ENCODE data around the gene KLF15.
"Not testable (repeated sequence)": the region's sequence is repeated elsewhere in the genome, so short reads cannot be mapped to it uniquely, and the experiment has no call there.

Gene KLF15

DNA sequence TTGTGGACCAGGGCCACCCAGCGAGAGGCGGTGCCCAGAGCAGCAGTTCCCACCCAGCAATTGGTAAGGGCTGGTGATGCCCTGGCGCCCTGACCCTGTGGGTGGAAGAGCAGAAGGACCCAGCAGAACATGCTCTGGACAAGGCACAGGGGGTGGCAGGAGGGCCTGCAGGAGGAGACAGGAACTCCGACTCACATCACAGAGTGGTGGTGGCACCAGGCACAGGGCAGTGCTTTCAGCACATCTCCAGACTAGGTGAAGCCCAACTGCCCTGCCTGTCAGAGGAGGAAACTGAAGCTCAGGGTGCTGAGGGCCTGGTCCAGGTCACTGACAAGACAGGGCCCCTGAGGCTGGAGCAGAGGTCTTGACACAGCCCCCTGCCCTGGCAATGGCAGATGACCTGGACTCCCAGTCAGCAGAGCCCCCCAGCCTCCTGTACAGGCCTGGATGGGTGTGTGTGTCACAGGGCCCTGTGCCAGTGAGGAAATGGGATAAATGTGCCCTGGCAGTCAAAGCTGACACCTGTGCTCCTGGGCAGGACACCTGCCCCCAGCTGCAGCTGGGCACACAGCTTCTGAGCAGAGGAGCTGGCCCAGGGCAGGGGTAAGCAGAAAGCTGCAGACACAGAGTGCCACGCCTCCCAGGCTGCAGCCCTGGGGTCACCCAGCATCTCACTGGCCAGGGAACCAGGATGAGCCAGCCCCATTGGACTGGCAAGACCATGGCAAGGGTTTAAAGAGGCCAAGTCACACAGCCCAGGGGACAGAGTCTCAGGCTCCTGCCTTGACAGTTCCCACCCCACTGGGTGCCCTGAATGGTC lies 11.4 kb downstream of the KLF15 start:
- no peak for DNase-seq

DNA sequence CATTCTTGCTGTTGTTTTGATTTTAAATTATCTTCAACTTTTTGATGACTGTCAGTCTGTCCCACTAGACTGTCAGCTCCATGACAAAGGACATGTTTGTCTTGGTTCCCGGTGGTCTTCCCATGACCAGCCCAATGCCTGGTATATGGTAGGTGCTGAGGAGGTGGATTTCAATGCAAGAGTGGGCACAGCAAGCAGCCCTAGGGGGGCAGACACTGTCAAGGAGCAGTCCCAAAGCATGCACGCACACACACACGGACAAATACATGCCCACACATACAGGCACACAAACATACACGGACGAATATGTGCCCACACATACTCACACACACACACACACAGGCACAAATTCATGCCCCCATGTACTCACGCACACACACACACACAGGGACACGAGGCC lies 12.0 kb downstream of the KLF15 start:
- DNase-seq = no peak

DNA sequence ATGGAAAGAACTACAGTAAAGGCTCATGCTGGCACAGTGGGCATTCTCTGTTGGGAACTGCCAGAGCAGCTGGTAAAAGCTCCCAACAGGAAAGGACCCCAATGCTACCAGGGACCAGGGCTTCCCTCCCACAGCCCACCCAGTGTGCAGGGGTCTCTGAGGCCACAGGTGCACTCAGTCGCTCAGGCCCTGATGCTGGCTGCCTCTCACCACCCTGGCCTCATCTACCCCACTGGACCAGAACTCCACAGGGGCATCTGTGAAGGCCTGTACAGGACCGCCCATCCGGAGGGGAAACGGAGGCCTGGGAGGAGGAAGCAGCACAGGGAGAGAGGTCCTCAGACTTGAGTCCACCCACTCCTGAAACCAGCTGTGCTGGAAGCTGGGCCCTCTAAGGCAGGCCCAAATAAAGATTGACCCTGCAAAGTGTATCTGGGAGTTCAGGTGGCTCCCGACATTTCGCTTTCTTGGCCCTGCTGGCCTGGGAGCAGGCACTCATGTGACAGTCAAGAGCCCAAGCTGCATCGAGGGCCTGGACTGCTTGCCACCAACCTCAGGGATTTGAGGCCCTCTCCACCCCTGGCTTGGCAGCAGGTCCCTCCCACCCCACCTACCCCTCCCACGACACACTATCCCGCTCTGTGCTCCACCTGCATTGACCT lies 12.7 kb downstream of the KLF15 start:
- DNase-seq = no peak

DNA sequence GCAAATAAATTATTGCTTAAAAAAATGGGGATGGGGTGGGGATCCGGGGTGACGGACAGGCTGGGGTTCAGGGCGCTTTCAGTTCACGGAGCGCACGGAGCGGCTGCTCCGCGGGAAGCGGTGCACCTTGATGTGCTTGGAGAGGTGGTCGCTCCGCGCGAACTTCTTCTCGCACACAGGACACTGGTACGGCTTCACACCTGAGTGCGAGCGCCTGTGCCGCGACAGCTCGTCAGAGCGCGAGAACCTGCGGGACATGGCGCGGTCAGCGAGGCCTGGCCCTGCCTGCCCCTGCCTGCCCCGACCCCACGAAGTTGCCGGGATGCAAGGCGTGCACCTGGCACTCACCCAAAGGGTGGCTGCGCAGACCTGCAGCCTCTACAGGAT lies 13.6 kb downstream of the KLF15 start:
- no peak for DNase-seq

DNA sequence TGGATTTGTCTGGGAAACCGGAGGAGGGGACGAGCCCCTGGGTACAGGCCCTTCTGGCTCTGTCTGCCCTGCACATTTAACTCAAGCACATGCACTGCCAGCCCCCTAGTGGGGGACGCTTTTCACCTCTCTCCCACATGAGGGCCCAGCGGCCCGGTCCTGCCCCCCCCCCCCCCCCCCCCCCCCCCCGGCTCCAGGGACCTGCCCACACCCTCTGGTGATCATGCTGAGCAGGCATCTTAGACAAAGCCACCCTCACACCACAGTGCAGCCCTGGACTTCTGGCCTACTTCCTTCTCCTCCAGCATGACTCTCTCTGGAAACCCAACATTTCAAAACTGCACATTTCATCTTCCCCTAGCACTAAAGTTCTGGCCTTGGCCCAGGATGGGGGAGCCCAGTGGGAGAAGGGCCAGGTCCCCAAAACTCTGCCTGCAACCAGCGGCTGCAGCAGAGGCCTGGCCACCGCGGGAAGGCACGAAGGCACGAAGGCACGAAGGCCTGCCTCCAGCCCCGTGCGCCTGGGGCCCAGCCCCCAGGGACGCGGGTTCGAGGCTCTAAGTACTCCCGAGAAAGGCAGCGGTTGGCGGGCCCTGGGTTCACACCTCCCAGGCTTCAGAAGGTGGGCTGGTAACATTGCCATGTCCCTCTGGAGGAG lies 14.1 kb downstream of the KLF15 start:
- no peak for DNase-seq

DNA sequence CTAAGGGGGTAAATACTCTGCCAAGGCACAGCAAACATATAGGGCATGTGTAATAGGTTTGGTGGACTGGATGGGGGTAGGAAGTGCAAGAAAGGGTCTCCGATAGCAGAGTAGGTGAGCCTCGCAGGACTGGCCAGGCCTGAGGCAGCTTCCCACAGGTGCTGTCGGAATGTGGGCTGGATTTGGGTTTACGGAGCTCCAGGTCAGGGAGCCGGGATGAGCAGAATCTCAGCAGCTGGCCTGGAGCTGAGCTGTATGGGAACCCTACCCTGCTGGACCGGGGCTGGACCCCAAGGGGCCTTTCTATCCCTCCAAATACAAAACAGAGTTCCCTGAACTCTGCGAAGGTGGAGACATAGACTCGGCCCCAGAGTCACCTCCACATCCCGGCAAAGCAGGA lies 15.0 kb downstream of the KLF15 start:
- DNase-seq = no peak

DNA sequence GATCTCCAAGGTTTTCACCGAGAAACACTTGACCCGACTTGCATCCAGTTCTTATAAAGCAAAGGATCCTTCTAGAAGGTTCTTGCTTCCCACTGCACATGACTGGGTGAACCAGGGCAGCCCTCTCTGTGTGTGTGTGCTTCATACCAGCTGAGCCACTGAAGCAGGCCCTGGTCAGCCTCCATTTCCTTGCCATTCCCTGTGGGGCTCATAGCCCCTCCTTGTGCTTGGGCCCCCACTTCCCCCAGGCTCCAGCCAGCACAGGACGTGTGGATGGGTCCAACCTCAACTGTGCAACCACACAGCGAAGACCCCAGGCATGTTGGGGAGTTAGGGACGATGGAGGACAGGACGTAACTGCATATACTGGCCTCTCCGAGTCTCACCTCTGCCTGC lies 15.5 kb downstream of the KLF15 start:
- DNase-seq = no peak

DNA sequence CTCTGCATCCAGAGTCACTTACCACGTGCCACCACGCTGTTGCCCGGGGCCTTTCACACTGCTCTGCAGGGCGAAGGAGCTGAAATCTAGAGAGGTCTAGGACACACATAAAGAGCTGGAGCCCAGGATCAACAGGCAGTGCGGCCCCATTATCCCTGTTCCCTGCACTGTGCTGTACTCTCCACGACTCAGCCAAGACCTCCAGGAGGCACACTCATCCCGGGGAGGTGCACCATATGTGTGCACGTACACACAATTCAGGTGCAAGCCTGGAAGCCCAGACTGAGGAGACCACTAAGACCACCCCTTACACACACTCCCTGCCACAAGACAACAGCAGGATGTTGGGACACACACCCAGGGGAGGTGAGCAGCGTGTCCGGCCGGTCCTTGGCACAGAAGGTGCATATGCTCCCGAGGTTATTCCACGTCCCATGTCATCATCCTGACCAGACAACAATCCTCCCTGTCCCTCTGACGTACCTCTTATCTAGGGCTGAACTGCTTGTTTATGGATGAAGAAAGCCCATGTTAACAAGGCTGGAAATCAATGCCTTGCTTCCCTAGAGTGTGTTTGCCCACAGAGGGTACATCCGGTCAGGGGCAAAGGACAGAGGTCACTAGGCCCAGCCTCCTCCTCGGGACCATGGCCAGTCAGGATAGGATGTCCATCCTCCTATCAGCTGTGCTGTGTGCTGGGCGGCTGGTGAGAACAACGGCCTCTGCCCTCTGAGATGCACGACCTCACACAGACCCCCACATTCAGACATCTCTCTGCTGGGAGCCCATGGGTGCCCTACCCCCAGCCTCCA lies 16.1 kb downstream of the KLF15 start:
- no peak for DNase-seq

DNA sequence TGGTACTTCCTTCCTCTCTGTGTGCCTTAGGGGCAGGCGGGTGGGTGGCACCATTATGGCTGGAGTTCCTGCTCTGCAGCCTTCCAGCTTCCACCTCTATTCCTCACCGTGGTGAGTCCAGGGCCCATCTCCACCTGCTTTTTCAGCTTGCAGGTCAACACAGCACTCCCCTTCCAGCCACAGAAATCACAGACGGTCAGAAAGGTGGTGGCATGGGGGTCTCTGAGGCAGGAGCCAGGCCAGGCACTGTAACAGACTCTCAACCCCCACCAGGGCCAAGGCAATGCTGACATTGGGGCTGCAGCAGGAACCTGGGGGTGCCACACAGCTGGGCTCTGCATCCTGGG lies 16.6 kb downstream of the KLF15 start:
- no peak for DNase-seq

DNA sequence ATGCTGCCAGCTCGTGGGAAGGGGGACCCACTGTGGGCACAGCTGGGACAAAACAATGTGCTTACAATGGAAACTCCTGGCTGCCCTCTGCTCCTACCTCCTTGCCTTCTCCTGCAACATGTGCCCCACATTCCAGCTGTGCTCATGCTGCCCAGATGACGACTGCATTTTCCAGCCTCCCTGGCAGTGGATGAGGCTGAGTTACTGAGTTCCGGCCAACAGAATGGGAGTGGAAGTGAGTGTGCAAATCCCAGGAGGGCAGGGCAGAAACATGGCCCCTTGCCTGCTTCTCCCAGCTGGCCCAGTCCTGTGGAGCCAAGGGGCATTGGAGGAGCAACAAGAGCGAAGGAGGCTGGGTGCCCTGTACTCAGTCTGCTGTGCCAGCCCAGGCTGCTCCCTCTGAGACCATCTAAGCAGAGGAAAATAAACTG lies 17.1 kb downstream of the KLF15 start:
- no peak for DNase-seq

DNA sequence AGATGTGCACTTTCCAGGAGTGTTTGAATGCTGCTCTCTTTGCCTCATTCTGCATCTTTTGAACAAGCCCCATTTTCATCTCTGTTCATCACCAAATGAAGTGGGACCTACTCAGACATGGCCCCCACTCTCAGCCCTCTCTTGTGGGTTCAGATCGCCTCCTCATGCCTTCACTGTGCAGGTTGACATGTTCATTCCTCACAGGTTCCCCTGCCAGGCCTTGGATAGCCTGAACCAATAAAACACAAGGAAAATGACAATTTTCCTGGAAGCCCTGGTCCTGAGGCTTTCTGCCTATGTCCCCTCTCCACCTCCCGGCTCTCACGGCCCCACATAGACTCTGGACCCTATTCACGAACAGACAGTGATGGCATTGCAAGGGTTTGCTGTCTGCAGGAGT lies 17.7 kb downstream of the KLF15 start:
- no peak for DNase-seq

DNA sequence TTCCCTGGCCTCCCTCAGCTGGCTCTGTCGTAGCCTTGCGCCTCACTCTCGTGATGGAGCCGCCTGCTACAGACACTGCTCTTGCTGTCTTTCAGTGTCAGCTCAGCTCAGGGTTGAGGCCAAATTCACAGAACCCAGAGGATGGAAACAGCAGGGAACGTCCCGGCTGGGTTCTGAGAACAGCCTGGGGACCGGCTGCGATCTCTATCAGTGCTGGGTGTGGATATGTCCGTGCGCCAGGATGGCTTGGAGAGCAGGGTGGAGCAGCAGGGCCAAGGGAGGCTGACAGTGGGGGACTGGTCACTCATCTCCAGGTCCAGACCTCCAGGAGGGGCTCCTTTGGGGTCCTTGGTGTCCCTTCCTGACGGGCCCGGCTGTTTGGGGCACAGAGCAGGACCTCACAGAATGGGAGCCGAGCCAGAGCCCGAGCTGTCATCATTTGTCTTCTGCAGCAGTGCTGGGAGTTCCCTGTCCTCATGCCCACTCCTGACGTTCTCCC lies 18.4 kb downstream of the KLF15 start:
- DNase-seq = no peak

DNA sequence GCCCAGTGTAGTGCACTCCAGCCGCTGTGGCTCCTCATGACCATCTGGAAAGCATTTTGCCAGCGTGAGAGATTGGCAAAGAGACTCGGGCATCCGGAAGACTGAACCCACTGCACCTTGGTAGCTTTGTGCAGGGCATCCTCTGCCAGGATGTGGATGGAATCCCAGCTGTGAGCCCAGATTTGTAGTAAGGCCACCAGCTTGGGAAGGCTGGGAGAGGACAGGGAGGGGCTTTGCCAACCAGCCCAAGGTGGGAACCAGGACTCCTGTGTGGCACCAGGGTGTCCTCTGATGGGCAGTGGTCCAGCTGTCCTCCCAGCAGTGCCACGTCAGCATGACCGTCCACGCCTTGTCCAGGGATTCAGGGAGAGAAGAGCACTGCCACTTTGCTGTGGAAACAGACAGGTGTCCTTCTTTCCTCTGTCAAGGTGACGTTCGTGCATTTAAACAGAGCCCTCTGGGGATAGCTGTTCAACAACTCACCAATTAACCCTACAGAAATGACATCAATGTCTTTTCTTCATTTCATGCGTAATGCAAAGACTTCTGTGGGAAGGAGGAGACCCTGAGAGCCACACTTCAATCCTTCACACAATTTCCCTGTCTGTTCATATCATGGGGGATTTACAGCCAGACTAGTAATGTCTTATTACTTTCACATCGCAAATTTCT lies 19.1 kb downstream of the KLF15 start:
- DNase-seq = no peak

DNA sequence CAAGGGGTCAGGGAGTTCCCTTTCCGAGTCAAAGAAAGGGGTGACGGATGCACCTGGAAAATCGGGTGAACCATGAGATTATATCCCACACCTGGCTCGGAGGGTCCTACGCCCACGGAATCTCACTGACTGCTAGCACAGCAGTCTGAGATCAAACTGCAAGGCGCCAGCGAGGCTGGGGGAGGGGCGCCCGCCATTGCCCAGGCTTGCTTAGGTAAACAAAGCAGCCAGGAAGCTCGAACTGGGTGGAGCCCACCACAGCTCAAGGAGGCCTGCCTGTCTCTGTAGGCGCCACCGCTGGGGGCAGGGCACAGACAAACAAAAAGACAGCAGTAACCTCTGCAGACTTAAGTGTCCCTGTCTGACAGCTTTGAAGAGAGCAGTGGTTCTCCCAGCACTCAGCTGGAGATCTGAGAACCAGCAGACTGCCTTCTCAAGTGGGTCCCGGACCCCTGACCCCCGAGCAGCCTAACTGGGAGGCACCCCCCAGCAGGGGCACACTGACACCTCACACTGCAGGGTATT lies 25.3 kb downstream of the KLF15 start:
- not testable (repeated sequence) for DNase-seq

DNA sequence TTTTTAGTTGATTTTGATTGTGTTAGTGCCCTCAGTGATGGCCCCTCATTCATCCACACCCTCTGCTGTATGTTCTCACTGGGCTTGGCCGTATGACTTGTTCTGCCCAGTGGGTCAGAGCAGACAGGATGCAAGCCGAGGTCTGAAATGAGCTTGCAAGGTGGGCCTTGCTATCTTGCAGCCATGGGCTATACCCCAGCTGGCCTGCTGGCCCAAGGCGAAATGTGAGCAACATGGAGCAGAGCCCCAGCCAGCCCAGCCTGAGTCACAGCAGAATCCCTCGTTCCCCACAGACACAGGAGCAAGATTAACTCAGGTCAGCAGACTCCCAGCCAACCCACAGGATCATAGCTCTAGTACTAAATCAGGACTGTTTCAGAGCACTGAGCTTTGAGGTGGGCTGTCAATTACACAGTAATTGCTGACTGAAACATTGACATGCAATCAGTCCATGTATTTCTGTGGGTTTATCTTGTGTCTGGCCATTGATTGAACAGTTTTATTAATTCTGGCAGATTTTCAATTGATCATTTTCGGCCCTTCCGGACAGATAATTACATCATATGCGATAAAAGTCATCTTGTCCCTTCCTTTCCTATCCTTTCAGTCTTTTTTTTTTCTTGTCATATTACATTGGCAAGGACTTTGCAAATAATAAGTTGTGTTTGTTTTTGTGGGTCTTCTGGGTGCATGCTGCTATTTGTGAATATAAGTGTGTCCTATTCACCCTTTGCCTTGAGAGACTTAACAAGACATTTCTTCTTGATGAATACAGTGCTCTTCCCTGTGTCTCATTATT lies 27.1 kb downstream of the KLF15 start:
- DNase-seq = no peak

DNA sequence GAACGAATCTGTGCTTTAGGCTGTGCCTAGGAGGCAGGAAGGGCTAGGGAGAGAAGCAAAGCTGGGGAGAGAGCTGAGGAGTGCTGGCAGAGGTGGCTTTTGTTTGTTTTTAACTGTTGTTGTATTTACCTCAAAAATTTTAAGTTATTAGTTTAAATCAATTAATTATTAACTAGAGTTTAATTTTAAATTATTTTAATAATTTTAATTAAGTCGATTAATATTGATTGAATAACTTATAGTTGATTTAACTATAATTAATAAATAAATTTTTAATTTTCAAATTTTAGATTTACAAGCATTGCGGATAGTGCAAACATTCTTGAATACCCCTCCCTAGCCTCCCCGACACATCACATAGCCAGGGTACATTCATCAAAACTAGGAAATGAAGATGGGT lies 30.6 kb downstream of the KLF15 start:
- DNase-seq = no peak

DNA sequence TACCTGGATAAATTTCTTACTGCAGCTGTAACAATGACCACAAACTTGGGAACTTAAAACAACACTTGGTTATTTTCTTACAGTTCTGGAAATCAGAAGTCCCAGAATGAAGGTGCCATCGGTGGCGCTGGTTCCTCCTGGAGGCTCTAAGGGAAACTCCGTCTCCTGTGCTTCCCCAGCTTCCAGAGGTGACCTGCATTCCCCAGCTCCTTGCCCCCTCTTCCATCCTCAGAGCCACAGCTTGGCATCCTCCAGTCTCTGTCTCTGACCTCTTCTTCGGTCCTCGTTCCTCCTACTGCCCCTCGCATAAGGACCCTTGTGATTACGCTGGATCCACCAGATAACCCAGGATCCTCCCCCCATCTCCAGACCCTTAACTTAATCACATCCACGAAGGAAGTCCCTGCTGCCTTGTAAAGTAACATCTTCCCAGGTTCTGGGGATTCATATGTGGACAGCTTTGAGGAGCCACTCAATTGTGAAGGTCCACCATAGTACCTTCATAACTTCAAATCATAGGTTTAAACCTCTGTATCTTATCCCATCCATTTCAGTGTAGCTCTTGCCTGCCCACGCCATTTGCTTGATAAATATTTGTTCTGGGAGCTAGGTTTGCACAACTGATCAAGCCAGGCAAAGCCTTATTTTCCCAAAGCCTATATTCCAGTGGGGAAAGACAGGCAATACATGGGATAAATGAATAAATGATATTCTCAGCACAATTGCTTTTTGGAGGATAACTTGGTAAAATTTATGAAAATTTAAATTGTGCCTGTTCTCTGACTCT lies 34.8 kb downstream of the KLF15 start:
- no peak for DNase-seq

DNA sequence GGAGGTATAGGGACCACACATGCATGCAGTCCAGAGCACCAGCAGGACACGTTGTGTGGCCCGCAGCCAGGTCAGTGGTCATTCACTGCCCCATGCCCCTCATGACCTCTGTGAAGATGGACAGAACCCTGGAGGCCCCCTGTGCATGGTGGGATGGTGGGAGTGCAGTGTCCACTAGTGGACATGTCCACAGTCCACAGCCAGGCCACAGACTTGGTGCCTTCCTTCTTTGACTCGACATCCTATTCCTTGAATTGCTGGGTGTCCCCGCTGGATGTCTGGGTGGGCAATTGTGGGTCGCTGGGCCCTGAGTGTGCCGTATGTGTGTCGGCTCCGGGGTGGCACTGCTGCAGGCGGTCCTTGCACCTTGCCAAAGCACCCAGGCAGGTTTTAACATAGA lies 35.7 kb downstream of the KLF15 start:
- no peak for DNase-seq

DNA sequence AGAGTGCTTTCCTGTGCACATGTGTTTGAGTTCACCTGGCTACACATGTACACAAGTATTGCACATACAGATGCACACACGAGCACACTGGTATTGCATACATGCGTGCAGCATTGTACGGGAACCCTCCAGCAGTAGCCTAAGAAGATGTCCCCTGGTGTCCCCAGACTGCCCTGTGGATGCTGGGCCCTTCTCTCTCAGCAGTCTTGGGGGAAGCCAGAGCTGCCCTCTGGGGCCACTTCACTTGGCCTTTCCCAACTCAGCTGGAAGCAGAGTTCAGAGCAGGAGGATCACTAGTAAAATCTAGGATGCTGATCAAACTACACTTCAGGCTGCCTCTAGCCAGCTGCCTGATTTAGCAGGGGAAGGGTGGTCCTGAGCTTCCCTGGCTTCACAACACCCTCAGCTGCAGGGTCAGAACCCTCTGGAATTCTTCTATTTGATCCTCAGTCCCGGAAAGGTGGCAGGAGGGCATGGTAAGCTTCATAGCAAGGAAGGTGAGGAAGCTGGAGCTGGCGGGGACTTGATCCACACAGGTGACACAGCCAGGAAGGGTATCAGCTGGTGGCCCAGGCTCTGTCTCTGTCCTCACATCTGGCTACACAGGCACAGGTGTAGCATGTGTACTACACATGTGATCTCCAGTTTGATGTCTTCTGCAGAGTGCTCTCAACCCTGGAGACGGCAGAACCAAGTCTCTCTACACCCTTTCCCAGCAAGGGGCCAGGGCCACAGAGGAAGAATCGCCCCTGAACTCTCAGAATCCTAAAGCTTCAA lies 36.5 kb downstream of the KLF15 start:
- DNase-seq = no peak

Data from AML-193 (cell line).